ENCODE results near the gene PCDHA5. TPM values are rescaled to one million over a fixed set of nuclear protein-coding genes. Genes with fewer than 3 reads are reported as not detected.
"Not testable (repeated sequence)": the region's sequence is repeated elsewhere in the genome, so short reads cannot be mapped to it uniquely, and the experiment has no call there.

Gene PCDHA5
- total RNA-seq, 3 donors from 2014 or later = 0.10 to 0.35 (median 0.26) TPM

DNA sequence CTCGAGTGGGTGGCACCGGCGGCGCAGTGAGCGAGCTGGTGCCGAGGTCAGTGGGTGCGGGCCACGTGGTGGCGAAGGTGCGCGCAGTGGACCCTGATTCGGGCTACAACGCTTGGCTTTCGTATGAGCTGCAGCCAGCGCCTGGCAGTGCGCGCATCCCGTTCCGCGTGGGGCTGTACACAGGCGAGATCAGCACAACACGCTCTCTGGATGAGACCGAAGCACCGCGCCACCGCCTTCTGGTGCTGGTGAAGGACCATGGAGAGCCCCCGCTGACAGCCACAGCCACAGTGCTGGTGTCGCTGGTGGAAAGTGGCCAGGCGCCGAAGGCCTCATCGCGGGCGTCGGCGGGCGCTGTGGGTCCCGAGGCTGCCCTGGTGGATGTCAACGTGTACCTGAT is 2.1 kb downstream of the PCDHA5 start:
- Histone ChIP-seq H3K9me3 (peaks cover 40% of the 10 kb centered on the region), H3K4me3 (no peak overlapping the region), H3K36me3 (ENCODE audit: low read depth) (no peaks in the 10 kb centered on the region), H3K4me1 (ENCODE audit: low read depth) (no peaks in the 10 kb centered on the region)
- TF ChIP-seq CTCF (IDR thresholded peaks at IDR 0.05) = no peak
- no peak for ATAC-seq
- intact Hi-C loops (cut with DNase I, micrococcal nuclease) = no loop called here
- DNase-seq = peak in 1 of 3 donors; percentile 44

DNA sequence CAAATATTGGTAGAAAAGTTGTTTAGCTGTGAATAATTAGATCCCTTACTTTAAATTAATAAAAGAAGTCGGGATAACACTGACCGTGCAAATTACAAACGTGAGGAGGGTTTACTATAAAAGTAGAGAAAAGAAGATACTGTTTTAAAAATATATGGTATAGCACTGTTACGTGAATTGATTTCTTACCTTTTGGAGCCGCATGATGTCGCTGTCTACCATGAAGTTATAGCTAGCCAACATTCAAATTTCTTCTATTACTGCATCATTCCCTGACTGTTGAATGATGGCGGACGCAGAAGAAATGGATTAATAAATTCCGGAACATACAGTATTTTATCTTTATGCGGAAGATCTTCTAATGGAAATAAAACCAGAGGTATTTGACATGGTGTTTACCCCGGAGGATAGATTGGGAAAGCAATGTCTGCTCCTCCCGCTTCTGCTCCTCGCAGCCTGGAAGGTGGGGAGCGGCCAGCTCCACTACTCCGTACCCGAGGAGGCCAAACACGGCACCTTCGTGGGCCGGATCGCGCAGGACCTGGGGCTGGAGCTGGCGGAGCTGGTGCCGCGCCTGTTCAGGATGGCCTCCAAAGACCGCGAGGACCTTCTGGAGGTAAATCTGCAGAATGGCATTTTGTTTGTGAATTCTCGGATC is 6.4 kb downstream of the PCDHA5 start, which contains the start of gene PCDHA6:
Gene PCDHA6, plus strand, starts transcription at position 257 of the 658 bp plus-strand sequence. Its CDS starts 132 bp downstream, at position 389.
- intact Hi-C loops (cut with DNase I, micrococcal nuclease) = no loop called here
- Histone ChIP-seq H3K36me3 (ENCODE audit: low read depth) (no peaks in the 10 kb centered on the region), H3K4me1 (ENCODE audit: low read depth) (no peaks in the 10 kb centered on the region), H3K9me3 (peaks cover 44% of the 10 kb centered on the region), H3K4me3 (no peak within 1 kb of the TSS)
- DNase-seq = no peak
- ATAC-seq = no peak
- TF ChIP-seq CTCF (IDR thresholded peaks at IDR 0.05) = no peak

GRCh38 chr5:140828362-140828737 is 6.9 kb downstream of the PCDHA5 start:
- TF ChIP-seq CTCF (IDR thresholded peaks at IDR 0.05) = no peak
- intact Hi-C loops (cut with DNase I, micrococcal nuclease) = no loop called here

DNA sequence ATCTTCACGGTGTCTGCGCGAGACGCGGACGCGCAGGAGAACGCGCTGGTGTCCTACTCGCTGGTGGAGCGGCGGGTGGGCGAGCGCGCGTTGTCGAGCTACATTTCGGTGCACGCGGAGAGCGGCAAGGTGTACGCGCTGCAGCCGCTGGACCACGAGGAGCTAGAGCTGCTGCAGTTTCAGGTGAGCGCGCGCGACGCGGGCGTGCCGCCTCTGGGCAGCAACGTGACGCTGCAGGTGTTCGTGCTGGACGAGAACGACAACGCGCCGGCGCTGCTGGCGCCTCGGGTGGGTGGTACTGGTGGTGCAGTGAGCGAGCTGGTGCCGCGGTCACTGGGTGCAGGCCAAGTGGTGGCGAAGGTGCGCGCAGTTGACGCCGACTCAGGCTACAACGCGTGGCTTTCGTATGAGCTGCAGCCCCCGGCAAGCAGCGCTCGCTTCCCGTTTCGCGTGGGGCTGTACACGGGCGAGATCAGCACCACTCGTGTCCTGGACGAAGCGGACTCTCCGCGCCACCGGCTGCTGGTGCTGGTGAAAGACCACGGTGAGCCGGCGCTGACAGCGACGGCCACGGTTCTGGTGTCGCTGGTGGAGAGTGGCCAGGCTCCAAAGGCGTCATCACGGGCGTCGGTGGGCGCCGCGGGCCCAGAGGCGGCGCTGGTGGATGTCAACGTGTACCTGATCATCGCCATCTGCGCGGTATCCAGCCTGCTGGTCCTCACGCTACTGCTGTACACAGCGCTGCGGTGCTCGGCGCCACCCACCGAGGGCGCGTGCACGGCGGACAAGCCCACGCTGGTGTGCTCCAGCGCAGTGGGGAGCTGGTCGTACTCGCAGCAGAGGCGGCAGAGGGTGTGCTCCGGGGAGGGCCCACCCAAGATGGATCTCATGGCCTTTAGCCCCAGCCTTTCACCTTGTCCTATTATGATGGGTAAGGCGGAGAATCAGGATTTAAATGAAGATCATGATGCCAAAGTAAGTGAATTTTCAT is 8.4 kb downstream of the PCDHA5 start:
- H3K36me3 ChIP-seq (ENCODE audit: low read depth); DNase-seq; intact Hi-C loops (cut with DNase I, micrococcal nuclease); ATAC-seq; H3K4me1 ChIP-seq (ENCODE audit: low read depth); H3K4me3 ChIP-seq: not testable (repeated sequence)
- H3K9me3 ChIP-seq = peaks cover 43% of the 10 kb centered on the region

More at GRCh38 chr5:140828362-140828737, 6.9 kb downstream of the PCDHA5 start:
- no peaks in the 10 kb centered on the region for H3K36me3 ChIP-seq (ENCODE audit: low read depth)
- DNase-seq (no peak), ATAC-seq (no peak)
- no peak overlapping the region for H3K4me3 ChIP-seq
- H3K9me3 ChIP-seq = peaks cover 39% of the 10 kb centered on the region
- H3K4me1 ChIP-seq (ENCODE audit: low read depth) = no peaks in the 10 kb centered on the region

DNA sequence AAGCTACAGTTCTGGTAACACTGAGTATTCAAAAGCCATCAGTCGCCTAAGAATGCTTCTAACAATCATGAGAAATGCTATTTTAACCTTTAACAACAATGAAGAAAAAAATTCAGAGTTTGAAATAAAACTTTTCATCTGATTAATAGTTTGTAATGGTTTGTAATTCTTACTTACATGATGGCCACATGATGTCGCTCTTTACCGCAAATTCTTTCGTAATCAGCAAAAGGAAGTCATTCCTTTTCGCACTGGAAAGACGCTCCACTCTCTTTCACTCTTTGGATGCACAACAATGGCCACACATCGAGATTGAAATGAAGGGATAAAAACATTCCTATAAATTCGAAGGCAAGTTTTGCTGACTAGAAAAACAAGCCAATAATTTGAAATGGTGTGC is 12.6 kb downstream of the PCDHA5 start, which contains the start of gene PCDHA7:
Gene PCDHA7, plus strand, starts transcription at position 277 of the 400 bp plus-strand sequence. Its CDS starts 115 bp downstream, at position 392.
- Histone ChIP-seq H3K36me3 (ENCODE audit: low read depth) (no peaks in the 10 kb centered on the region), H3K4me1 (ENCODE audit: low read depth) (no peaks in the 10 kb centered on the region), H3K4me3 (no peak within 1 kb of the TSS), H3K9me3 (peaks cover 42% of the 10 kb centered on the region)
- DNase-seq = no peak
- intact Hi-C loops (cut with DNase I, micrococcal nuclease) = no loop called here
- no peak for TF ChIP-seq CTCF (IDR thresholded peaks at IDR 0.05)
- ATAC-seq = no peak

DNA sequence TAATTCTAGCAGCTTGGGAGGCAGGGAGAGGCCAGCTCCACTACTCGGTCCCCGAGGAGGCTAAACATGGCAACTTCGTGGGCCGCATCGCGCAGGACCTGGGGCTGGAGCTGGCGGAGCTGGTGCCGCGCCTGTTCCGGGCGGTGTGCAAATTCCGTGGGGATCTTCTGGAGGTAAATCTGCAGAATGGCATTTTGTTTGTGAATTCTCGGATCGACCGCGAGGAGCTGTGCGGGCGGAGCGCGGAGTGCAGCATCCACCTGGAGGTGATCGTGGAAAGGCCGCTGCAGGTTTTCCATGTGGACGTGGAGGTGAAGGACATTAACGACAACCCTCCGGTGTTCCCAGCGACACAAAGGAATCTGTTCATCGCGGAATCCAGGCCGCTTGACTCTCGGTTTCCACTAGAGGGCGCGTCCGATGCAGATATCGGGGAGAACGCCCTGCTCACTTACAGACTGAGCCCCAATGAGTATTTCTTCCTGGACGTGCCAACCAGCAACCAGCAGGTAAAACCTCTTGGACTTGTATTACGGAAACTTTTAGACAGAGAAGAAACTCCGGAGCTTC is 13.1 kb downstream of the PCDHA5 start:
- peak in 1 of 3 donors; percentile 33 for DNase-seq
- H3K4me1 ChIP-seq (ENCODE audit: low read depth); ATAC-seq; intact Hi-C loops (cut with DNase I, micrococcal nuclease); H3K4me3 ChIP-seq; H3K36me3 ChIP-seq (ENCODE audit: low read depth): not testable (repeated sequence)
- peaks cover 36% of the 10 kb centered on the region for H3K9me3 ChIP-seq
